NCI-H2196 (cell line): ENCODE results near the gene AMIGO2.
"Not testable (repeated sequence)": the region's sequence is repeated elsewhere in the genome, so short reads cannot be mapped to it uniquely, and the experiment has no call there.

Experiments
- DNase-seq: peaks from one replicate; lab custom pipeline; 2025; ENCODE audit not compliant: unreplicated experiment; lab: John Stamatoyannopoulos, UW

The AMIGO2 gene, protein sequence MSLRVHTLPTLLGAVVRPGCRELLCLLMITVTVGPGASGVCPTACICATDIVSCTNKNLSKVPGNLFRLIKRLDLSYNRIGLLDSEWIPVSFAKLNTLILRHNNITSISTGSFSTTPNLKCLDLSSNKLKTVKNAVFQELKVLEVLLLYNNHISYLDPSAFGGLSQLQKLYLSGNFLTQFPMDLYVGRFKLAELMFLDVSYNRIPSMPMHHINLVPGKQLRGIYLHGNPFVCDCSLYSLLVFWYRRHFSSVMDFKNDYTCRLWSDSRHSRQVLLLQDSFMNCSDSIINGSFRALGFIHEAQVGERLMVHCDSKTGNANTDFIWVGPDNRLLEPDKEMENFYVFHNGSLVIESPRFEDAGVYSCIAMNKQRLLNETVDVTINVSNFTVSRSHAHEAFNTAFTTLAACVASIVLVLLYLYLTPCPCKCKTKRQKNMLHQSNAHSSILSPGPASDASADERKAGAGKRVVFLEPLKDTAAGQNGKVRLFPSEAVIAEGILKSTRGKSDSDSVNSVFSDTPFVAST

DNA sequence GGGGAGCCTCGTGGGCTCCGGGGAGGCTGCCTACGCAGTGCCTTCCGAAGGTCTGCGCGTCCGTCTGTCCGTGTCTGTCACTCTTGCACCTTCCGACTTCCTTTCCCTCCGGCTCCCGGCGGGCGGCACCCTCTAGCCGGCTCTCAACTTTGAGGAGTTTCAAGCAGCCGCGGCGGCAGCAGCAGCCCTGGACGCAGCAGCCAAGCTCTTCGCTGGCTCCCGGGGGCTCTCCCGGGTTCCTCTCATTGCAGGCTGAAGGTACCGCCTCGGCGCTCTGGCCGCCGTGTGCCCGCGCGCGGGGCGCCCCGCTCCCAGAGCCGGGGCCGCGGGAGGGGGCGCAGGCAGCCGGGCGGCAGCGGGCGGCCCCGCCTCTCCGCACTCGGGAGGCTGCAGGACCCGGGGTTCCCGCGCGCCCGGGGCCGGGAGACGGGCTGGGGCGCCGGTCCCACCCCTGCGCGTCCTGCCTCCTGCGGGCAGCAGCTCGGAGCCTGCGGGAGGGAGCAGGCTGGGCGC is at the start of gene AMIGO2, which contains the start of gene PCED1B:
TSS of gene AMIGO2 (minus strand) at position 492 of the 513 bp plus-strand sequence. CDS start 957 bp downstream, outside the sequence.
TSS of gene PCED1B (plus strand) at position 154 of the 513 bp plus-strand sequence. CDS start 155,443 bp downstream, outside the sequence.
- DNase-seq = peak; percentile 54

DNA sequence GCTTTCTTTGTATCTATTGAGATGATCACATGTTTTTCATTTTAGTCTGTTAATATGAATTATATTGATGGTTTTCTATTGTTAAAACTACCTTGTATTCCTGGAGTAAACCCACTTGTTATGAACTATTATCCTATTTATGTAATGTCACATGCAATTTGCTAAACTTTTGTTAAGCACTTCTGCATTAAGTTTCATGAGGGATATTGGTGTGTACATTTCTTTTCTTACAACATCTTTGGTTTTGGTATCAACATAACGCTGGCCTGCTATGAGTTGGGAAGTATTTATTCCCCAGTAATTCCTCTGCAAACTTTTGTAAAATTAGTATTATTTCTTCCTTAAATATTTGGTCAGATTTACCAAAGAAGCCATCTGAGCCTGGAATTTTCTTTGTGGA is 46.5 kb upstream of the AMIGO2 start:
- no peak for DNase-seq

DNA sequence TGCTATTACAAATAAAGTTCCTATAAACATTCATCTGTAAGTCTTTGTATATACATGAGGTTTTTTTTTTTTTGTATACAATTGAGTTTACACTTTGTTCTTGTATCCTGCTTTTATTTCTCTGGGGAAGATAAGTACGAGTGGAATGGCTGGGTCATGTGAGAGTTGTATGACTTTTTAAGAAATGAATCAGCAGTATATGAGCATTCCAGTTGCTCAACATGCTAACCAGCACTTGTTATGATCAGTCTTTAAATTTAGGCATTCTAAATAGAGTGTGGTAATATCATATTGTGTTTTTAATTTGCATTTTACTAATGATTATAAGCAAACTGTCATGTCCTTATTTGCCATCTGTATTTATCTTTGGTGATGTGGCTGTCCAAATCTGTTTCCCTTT is 44.7 kb upstream of the AMIGO2 start:
- DNase-seq = no peak

DNA sequence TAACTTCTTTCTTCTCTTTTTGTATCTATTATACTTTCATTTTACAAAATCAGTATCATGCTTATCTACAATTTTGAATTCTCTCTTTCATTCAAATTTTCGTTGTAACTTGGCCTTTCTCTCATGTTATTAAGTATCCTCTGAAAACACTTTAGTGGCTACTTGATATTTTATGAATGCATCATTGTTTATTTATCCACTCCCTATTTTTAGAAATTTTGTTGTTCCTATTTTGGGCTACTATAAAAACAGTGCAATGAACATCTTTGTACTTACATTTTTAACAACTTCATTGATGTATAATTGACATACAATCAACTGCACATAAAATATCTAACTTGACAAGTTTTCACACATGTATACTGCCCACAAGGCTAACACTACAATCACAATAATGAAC is 44.0 kb upstream of the AMIGO2 start:
- no peak for DNase-seq

DNA sequence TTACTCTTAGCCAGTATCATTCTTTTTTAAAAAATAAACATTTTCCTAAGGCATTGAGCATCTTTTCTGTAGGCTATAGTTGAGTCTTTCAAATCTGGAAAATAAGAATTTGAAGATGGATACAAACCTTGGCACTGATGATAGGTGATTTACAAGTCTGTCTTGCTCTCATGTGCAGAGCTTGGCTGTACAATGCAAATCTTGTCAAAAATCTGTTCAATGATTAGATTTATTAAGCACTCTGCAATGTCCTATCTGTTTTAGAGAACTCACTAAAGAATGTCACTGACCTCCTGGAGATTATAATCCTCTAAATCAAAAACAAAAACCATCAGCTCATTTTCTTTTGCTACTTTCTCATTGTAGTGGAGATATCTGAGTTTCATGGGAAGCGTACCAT is 42.8 kb upstream of the AMIGO2 start:
- no peak for DNase-seq

DNA sequence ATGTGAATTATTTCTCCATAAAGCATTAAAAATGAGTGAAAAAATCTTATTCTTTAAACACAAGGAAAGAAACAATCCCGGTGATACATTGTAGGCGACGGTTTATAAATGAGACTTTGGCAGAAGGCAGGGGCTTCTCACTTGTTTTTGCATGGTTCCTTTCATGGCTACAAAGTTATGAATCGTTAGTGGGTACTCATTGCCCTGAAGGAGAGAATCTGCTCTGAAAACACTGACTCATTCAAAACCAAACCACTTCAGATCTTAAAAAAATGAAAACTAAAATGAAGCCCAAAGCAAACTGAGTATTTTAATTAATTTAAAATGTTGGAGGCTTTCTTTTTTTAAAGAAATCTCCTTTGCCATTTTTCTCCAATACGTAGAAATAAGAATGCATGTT is 41.4 kb upstream of the AMIGO2 start:
- no peak for DNase-seq

DNA sequence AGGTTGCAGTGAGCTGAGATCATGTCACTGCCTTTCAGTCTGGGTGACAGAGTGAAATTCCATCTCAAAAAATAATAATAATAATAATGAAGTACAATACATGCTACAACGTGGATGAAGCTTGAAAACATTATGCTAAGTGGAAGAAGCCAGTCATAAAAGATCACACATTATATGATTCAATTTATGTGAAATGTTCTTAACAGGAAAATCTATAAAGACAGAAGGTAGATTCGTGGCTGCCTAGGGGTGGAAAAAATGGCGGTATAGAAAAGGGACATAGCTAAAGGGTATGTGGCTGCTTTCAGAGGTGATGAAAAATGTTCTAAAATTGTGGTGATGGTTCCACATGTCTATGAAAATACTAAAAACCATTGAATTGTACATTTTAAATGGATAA is 41.0 kb upstream of the AMIGO2 start:
- no peak for DNase-seq

DNA sequence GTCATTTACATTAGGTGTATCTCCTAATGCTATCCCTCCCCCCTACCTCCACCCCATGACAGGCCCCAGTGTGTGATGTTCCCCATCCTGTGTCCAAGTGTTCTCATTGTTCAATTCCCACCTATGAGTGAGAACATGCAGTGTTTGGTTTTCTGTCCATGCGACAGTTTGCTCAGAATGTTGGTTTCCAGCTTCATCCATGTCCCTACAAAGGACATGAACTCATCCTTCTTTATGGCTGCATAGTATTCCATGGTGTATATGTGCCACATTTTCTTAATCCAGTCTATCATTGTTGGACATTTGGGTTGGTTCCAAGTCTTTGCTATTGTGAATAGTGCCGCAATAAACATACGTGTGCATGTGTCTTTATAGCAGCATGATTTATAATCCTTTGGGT is 37.5 kb upstream of the AMIGO2 start:
- DNase-seq = not testable (repeated sequence)

DNA sequence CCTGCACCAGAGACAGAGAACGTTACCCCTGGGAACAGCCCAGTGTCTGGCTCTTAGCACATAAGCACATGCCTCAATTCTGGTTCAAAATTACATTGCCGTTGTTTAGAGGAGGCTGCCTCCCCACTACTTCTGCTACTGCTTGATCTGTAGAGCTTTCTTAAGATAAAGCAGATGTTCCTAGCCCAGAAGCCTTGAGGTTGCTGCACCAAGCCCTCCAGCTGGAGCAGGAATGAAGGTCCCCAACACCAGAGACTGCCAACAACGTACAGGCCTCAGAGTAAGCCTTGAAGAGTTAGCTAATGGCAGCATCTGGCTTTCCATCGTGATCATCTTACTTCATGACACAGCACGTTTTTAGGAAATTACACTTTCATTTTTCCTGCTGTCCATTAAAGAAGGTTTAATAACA is 34.7 kb upstream of the AMIGO2 start:
- no peak for DNase-seq

DNA sequence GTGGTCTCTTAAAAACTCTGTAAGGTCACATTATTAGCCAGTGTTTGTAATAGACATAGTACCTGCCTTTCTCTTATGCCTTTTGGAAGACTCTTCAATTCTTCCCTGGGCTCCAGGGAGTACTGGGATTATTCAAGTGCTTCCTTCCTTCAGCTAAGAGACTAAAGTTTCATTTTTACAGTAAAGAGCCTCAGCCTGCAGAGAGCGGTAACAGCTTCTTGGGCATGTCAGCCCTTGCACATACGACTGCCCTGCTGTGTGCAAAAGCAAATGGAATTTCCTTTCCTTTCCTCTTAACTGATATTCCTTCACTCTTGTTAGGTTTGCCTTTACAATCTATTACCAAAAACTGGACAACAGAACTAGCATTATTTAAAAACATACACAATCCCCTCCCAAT is 32.9 kb upstream of the AMIGO2 start:
- DNase-seq = no peak

DNA sequence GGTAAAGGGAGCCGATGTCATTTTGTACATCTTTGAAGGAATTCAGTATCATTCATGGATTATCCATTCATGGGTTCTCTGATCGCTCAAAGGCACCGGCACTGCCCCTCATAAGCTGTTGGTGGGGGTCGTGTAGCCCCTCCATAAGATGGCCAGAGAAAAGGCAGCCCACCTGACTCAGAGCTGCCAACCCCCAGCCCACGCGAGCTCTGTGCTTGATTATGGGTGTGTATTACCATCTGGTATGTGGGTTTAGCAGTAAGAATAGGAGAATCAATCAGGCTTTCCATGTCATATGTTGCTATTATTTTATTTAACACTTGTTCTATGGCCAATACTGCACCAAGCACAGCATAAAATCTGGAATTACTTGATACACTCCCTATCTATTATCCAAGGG is 32.1 kb upstream of the AMIGO2 start:
- DNase-seq = no peak

DNA sequence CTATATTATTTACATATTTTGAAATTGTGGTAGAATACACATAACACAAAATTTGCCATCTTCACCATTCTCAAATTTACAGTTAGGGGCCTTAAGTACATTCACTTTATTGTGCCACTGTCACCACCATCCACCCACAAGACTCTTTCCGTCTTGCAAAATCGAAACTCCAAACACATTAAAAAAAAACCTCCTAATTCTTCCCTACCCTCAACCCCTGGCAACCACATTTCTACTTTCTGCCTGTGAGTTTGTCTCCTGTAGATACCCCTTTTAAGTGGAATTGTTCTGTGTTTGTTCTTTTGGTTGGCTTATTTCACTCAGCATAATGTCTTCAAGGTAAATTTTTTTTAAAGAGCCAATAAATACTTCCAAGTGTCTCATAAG is 31.6 kb upstream of the AMIGO2 start:
- no peak for DNase-seq

DNA sequence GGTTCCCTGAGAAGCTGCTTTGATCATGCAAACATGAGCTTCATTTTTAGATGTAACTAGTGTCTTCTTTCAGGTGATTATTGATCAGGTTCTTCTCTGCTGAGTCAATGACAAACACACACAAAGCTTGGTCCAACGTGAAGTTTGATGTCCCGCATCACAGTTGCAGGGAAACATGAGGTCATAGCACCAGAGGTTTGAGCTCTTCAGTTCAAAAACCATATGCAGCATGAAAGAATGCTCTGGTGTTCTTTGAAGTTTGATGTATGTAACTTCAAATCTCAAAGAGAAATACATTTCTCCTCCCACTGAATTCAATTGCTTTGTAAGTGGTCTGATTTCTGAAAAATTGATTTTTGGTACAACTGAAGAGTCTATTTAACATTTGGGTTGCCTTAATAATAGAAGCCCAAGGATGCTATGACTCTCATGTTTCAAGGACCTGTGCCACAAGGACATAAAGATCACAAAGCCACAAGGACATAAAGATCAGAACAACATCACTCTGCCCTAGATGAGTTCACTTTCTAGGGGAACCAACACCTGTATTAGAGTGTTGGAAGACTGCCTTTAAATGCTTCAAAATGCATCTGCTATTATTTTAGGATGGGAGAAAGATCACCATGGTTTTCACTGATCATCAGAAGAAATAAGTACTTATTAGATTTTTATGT is 31.1 kb upstream of the AMIGO2 start:
- DNase-seq = no peak

DNA sequence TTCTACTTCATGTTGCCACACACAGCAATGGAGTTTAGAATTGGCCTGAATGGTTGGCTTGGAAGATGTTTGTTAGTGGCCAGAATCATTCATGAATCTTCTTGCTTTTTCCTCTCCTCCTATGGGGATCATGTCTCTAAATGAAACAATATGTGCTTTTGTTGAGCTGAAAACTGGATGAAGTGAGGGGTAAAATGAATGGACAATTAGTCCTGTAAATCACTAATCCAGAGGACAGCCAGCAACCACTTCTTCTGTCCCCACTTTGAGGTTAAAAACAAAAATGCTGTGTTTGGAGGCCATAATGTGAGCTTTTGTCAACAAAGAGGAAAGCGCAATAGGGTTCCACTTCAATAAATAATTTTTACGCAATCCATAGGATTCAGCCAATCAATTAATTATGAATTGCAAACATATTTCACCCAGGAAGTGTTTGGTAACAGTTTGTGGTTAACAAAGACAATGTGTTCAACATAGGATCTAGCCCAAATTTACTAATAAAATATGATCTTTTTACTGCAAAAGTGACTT is 30.3 kb upstream of the AMIGO2 start:
- DNase-seq = no peak

DNA sequence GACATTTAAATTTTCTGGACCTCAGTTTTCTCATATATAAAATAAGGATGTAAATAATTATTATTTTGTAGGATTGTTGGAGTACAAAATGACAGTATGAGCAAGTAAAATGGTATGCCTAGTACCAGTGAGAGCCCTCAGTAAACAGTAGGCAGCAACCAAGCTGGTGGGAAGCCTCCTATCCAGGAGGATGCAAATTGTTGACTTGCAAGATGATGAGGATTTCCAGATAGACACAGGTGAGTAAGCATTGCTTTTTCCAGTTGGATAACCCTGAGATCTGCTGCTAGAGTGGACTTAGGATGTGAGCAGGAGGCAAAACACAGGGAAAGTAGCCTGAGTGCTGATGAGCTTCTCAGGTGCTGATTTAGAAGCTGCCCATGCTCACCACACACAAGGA is 28.2 kb upstream of the AMIGO2 start:
- no peak for DNase-seq

DNA sequence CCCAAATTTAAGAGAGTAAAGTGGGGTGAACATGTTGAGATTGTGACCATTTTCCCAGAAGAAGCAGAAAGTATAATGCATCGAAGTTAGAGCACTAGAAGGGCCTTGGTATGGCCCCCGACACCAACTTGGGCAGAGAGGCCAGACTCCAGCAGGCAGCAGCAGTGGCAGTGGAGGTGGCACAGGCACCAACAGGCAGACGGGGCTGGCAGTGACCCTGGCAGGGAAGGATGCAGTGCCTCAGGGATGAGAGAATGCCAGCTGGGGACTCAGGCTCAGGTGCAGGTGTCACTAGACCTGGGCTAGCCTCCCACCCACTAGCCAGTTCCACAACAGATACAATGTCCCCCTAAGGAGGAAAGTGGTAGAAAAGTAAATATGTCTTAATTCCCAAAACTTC is 27.7 kb upstream of the AMIGO2 start:
- no peak for DNase-seq

DNA sequence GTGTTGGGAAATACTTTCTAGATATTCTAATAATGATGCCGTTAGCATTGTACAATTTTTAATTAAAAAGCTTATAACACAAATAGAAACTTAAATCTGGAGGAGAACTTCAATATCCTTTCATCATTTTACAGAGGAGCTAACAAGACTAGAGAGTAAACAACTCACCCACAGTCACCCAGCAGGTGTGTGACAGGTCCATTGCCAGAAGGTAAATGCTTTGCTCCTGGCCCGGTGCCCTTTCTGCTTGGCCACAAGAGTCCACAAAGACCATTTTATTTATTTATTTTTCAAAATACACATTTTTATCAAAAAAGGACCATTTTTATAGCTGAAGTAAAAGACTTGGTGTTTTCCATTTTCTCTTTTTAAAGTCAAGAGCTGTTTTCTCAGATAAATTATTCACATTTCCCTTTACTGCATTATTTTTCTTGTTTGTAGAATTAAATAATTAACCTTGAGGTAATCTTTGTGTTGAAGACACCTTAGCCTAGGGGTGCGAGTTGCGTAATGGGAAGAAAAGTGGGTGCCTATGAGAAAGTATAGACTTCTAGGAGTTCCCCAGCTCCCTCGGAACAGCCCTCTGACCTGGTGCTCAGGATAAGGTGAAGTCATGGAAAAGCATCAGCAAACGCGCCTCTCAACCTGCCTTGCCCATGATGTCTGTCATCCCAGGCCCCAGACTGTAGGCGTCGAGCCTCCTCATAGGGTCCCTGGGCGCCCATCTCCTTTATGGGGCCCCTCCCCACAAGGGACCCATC is 26.3 kb upstream of the AMIGO2 start:
- peak; percentile 53 for DNase-seq

DNA sequence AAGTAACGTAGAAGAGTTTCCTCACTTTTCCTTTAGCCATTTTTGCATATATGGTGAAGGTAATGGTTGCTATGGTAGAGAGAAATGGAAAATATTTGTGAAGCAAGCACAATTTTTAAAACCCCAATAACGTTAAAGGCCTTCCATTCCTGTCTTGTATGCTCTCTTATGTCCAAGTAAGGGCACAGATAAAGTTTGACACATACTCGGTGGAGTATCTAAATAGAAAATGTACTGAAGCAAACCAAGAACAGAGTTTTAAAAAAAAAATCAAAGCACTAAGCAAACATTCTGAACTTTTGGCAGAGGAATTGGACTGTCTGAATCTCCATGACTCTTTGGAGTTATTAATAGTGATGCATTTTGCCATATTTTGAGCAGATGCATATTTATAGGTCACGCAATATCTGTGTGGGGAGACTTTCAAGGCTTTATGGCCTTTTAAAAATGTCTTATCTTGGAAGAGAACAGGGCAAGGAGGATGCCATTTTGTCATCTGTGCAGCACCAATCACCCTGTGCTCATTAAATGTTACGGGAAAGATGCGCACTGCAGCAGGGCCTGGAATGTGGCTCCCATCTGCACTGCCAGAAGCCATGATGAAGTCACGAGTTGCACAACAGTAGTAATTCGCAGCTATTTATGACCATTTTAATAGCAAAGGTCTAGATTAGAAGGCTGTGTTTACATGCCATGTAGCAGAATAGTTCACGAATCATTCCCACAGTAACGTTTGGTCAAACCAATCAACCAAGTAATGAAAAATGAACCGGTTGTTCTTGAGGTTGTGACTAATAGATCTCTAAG is 23.3 kb upstream of the AMIGO2 start:
- no peak for DNase-seq

DNA sequence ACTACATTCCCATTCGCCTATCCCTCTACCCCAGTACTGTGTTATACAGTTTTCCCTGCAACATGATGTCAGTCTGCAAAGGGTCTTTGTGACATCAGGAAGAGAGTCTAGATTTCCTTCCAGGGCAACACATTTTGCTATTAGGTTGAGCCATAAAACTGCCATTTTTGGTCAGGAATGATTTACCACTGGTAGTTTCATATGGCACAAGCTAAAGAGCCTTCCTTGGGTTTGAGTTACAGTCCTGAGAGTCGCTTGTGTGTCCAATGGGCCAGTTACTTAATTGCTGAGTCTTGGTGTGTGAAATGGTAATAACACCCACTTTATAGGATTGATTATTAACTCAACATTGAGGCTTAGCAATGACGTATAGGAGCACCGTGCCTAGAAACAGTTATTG is 22.6 kb upstream of the AMIGO2 start:
- DNase-seq = no peak

DNA sequence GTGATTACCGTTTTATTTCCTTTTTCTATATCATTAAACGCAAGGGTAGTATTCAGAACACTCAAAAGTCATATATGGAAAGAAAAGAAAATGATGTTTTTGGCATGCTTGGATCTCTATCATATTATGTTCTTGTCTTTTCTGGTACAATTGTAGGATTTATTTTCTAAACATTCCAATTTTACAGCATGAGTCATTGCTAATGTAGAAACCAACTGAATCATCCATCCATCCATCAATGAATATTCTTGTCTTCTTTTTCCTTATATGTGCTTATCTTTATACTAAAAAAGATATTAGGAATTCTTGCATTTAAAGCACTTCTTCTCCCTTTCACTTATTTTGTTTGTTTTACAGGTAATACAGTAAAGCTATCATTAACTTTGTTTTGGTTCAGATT is 20.4 kb upstream of the AMIGO2 start:
- no peak for DNase-seq
